Occipital lobe (tissue), 2 donors: ENCODE data around the gene CRB3. TPM values are rescaled to one million over a fixed set of nuclear protein-coding genes. Genes with fewer than 3 reads are reported as not detected.

Experiments
- DNase-seq: peaks from one replicate; lab custom pipeline; 2025; lab: John Stamatoyannopoulos, UW
- total RNA-seq: library from RNA; depleted of rRNA; stranded (reverse); fragments of >200 nt; gene quantifications from one replicate; pipeline ENCODE4 v1.2.3, GENCODE V29; 2014

The CRB3 gene
- total RNA-seq, 1 donor from 2014 or later, result not detected

- DNase-seq, result no peak
Observed at GRCh38 chr19:6466526-6467248, 2.6 kb downstream of the CRB3 start.

- DNase-seq, result no peak
Observed at GRCh38 chr19:6467384-6467783, 3.3 kb downstream of the CRB3 start.

GRCh38 chr19:6470173-6470572 lies 6.1 kb downstream of the CRB3 start:
- no peak for DNase-seq

GRCh38 chr19:6471076-6471475 lies 7.0 kb downstream of the CRB3 start:
- no peak for DNase-seq

GRCh38 chr19:6472713-6473112 lies 8.6 kb downstream of the CRB3 start:
- DNase-seq, result no peak

- DNase-seq, result no peak
Observed at GRCh38 chr19:6473647-6474046, 9.6 kb downstream of the CRB3 start.

- no peak for DNase-seq
Observed at GRCh38 chr19:6475321-6476108, 11.4 kb downstream of the CRB3 start.

GRCh38 chr19:6476155-6476895 lies 12.3 kb downstream of the CRB3 start:
- peak; percentile 45 for DNase-seq

GRCh38 chr19:6476896-6477431 lies 12.9 kb downstream of the CRB3 start:
- DNase-seq, result no peak

- no peak for DNase-seq
Observed at GRCh38 chr19:6478815-6479214, 14.7 kb downstream of the CRB3 start.

GRCh38 chr19:6479836-6480398 lies 15.8 kb downstream of the CRB3 start:
- DNase-seq, result no peak

GRCh38 chr19:6480848-6481415 lies 16.9 kb downstream of the CRB3 start:
- DNase-seq, result no peak

GRCh38 chr19:6481541-6482342 lies 17.7 kb downstream of the CRB3 start, which contains the start of gene DENND1C:
Gene DENND1C, minus strand, starts transcription at chr19:6481787. Its CDS starts 92 bp downstream, at chr19:6481695.
- DNase-seq, result peak; percentile 16

- no peak for DNase-seq
Observed at GRCh38 chr19:6482343-6482686, 18.2 kb downstream of the CRB3 start.

- DNase-seq, result no peak
Observed at GRCh38 chr19:6483235-6483634, 19.2 kb downstream of the CRB3 start.

- no peak for DNase-seq
Observed at GRCh38 chr19:6484230-6484629, 20.2 kb downstream of the CRB3 start.

- DNase-seq, result no peak
Observed at GRCh38 chr19:6484831-6485230, 20.8 kb downstream of the CRB3 start.

- no peak for DNase-seq
Observed at GRCh38 chr19:6489278-6490061, 25.4 kb downstream of the CRB3 start.

- DNase-seq, result no peak
Observed at GRCh38 chr19:6490134-6490533, 26.1 kb downstream of the CRB3 start.
